Middle frontal gyrus (tissue), 1 donor: Measurements from ENCODE around the gene COP1.
"Not testable (repeated sequence)": the region's sequence is repeated elsewhere in the genome, so short reads cannot be mapped to it uniquely, and the experiment has no call there.

Experiments
- DNase-seq: peaks from one replicate; pipeline ENCODE4 v3.0.0-alpha.2; 2015; ENCODE audit warnings: low spot score; ENCODE audit errors: extremely low spot score

COP1 gene

DNA sequence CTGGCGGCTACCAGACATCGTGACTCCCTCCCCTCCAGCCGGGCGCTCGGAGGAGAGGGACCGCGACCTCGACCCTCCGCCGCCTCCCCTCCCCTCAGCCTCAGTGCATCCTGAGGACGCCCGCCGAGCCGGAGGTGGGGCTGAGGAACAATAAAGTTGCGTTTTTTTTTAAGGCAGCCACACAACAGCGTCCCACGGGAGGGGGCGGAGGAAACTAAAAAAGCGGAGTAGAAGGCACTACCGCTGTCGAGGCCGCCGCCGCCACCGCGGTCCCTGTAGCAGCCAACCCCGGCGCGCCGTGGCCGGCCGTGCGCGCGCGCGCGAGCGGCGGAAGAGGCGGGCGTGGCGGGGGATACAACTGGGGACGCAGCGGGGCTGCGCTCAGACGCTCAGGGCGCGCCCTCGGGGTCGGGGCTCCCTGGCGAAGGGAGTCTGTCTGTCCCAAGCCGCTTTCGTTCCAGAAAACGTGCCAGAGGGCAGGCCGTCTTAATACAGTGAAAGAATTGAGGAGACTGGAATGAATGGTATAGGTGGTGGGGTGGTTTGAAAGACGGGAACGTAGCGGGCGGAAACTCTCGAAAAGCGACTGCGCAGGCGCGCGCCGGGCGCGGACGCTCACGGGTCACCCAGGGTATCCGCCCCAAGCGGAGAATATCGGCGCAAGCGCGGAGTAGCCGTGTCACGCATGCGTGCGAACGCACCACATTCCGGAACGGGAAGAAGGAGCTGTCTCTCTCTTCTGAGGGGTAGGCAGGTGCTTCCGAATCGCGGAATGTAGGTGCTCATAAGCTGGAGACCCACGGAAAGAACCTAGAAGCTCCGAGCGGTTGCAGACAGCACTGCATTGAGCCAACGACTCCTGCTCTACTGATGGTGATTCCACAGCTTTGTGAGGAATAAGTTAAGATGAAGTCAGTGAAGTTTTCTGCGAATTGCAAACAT lies at the start of gene COP1:
TSS of gene COP1 (minus strand) at position 326 of the 942 bp plus-strand sequence. CDS start at position 18, 308 bp downstream.
- DNase-seq: peak; percentile 95

DNA sequence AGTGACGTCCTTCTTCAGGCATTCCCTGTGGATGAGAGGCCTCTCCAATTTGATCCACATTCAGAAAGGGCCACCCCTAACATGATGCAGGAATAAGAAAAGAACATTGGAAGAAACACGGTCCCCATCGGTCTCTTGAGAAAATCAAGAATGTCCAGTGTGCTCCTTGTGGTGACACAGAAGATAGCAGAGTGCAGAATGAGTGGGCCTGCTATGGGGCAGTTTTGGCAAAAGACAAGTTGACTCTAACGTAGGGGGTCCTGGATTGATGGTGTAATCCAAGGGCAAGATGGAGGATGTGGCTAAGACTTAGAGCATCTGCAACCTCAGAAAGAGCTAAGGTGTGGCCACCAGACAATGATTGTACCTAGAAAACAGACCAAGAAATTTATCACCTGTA lies 45.1 kb upstream of the COP1 start:
- DNase-seq: no peak

DNA sequence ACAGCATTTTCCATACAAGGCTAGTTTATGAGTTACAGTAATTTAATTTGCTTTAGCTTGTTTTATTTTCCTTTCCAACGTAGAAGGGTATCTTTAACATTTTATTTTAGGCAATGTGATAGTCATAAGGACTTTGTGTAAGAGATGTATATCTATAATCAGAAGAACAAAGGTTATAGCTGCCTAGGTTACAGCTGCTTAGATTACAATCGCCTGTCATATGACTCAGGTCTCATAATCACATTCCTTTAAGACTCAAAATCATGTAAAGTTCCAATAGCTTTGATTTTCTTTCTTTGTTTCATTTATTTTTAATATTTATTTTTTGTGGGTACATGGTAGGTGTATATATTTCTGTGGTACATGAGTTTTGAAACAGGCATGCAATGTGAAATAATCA lies 37.8 kb upstream of the COP1 start:
- DNase-seq: no peak

DNA sequence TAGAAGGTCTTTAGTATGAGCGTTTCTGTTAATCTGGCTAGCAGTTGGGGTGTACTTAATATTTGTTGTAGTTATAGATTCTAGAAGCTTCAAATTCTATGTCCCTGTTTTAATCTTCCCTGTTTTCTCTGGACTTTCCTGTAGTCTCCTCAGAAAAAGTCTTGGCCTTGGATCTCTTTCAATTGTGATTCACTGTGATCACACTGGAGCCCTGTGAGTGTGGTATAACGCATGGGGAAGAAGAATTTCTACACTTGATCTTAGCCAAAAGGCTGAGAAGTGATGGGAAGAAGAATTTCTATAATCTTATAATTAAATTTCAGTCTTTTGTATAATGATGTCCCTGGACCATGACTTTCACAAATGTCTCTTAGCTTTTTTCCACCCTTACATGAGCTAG lies 36.7 kb upstream of the COP1 start:
- DNase-seq: no peak

DNA sequence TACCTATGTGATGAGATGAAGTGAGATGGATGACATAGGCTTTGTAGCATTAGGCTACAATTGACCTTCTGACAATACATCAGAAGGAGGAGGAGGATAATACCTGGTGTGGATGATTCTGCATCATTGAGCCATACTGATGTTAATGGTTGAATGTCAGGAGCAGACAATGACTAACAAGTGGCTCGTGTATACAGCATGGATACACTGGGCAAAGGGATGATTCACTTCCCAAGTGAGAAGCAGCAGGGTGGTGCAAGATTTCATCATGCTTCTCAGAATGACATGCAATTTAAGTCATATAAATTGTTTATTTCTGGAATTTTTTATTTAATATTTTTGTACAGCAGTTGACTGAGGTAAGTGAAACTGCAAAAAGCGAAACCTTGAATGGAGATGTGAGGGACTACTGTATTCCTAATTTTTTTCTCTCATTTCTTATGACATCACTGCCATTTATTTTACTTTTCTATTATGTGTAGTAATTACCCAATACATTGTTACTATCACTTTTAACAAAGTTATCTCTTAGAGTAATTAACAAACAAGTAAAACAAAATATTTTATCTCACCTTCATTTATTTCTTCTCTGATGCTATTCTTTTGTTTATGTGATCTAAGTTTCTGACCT lies 34.4 kb upstream of the COP1 start:
- no peak for DNase-seq

DNA sequence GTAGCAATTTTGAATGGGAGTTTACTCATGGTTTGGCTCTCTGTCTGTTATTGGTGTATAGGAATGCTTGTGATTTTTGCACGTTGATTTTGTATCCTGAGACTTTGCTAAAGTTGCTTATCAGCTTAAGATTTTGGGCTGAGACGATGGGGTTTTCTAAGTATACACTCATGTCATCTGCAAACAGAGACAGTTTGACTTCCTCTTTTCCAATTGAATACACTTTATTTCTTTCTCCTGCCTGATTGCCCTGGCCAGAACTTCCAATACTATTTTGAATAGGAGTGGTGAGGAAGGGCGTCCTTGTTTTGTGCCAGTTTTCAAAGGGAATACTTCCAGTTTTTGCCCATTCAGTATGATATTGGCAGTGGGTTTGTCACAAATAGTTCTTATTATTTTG lies 26.6 kb upstream of the COP1 start:
- DNase-seq: not testable (repeated sequence)

DNA sequence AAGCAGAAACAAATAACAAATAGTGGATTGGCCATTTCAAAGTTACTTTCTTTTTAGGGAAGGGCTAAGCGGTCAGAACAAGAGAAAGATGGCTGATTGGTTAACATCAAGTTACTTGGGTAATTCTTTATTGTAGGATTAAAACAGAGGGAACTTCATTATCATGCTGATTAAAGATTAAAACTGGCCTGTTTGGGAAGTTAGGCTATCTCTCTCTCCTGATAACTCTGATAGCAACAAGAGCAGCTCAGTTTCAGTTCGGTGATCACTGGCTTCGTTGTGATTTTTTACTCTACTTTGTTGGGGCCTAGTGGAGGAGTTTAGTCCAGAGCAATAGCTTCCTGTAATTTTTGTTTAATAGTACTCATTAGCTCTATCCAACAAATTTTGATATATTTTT lies 20.5 kb upstream of the COP1 start:
- DNase-seq: no peak

DNA sequence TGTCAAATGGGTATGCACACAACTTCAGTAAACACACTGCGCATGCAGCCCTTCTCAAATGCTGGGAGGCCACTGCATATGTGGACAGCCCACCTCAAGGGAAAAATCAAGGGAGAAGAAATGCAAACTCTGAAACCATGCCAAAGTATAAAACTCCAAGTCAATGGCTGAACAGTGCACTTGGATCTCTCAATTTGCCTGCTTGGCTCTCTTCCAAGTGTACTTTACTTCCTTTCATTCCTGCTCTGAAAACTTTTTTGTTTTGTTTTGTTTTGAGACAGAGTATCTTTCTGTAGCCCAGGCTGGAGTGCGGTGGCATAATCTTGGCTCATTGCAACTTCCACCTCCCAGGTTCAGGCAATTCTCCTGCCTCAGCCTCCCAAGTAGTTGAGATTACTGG lies 18.8 kb upstream of the COP1 start:
- no peak for DNase-seq

DNA sequence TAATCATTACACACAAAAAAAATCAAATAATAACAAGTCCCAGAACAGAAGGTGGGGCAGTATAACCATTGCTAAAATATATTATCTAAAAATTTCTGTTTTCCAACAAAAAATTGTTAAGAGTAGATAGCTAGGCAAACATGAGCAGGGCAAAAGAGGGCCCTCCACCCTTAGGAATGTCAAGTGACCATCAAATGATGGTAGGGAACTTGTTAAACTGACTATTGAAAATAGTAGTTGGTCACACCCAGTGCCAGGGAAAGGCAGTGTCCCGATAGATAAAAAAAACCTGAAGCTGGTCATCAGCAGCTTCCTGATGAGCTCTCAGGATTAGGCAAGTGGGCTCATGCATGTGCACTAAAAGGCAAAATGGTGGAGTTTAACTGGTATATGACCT lies 18.4 kb upstream of the COP1 start:
- DNase-seq: no peak

DNA sequence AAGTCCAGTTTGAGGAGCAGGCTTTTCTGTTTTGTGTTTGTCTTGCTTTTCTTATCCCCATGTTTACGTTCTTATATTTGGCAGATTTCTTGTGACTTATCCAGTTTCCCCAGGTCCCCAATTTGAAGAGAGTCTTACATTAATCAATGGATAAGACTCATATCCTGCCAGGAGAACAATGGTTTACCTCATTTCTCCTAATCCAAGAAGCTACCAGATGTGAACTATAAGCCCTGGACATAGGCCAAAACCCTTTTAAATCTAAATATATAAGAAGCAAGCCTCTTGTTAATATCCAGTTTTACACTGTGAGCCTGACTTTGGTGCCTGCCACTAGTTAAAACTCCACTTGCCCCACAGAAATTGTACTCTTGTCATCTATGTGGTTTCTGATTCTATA lies 15.1 kb upstream of the COP1 start:
- DNase-seq: no peak

DNA sequence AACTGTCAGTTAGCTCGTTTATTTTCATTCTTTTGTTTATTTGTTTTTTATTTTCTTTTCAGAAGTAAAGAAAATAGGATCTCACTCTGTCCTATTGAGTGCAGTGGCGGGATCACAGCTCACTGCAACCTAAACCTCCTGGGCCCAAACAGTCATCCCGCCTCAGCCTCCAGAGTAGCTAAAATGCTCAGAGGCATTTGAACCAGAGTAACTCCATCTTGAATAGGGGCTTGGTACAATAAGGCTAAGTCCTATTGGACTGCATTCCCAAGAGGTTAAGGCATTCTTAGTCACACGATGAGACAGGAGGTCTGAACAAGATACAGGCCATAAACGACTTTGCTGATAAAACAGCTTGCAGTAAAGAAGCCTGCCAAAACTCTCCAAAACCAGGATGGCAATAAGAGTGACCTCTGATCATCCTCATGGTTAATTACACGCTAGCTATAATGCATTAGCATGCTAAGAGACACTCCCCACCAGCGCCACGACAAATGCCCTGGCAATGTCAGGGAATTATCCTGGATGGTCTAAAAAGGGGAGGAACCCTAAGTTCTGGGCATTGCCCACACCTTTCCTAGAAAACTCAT lies 13.1 kb upstream of the COP1 start:
- DNase-seq: no peak

DNA sequence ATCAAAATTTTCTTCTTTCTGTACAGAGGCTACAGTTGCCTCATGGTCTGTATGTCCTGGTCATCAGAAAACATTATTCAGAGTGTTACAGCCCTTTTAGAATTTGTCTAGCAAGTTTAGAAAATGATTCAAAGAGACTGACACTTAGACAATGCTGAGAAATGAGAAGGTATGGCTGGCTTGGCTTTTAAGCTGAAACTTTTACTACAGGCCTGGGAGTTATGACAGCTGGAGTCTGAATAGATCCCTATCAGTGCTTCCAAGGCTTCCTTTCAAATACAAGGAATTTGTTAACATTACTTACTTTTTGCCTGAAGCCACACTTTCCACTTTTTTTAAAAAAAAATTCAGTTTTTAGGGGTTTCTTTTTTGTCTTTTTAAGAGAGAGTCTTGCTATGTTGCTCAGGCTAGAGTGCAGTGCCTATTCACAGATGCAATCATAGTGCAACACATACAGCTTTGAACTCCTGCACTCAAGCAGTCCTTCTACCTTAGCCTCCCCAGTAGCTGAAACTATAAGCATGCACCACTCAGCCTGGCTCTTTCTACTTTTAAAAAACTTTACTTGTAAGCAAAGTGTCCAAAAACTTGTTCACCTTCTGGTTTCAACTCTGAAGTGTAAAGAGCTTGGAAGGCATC lies 10.5 kb upstream of the COP1 start:
- DNase-seq: no peak

DNA sequence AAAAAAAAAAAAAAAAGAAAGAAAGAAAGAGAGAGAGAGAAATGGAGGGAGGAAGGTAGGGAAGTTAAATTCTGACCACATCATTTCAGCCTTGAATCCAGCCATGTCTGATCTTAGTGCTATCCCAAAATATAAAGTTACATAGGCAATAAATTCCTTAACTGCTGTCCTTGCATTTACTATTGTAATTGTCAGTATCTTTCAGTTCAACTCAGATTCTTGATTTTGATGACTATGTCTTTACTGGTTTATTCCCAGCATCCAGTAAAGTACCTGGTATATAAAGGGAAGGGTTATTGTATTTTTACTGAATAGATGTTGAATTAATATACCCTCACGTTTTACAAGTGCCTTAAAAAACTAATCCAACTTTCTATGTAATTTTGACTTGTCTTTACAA lies 8.9 kb upstream of the COP1 start:
- DNase-seq: no peak

DNA sequence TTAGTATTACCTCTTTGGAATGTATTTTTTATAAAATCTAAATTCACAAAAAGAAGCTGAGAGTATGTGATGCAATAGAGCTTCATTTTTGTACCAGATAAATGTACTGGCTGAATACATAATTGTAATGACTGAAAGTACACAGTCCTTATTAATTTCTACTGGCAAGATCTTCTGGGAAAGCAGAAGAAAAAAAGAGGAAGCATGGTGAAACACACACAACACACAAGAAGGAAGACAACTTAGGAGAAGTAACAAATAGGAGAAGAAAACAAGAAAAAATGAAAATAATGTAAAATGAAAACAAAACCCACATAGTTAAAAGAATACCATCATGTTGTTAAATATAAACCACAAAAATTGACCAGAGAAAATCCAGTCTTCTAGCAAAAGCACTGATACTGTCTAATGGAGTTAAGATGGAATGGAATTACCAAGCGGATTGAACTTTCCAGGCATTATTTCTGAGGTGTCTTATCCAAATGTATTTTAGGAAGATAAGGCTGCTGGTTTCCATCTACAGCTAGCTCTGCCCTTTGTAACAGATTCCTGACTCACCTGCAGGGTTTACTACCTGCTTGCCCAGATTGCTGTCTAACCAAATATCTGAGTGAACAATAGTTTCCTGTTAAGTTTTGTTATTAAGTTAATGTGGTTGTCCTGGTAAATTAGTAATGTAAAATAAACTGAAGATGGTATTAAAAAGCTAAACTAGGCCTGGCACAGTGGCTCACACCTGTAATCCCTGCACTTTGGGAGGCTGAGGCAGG lies 4.5 kb upstream of the COP1 start:
- DNase-seq: no peak

DNA sequence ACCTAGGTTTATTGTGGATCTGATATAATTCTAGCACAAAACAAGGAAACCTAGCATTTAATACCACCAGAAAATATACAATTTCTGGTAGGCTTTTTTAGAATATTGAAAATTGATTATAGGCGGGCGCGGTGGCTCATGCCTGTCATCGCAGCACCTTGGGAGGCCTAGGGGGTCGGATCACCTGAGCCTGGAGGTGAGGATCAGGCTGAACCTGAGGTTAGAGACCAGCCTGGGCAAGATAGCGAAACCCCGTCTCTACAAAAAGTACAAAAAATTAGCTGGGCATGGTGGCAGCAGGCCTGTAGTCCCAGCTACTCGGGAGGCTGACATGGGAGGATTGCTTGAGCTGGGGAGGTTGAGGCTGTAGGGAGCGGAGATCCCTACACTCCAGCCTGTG lies 948 bp upstream of the COP1 start:
- DNase-seq: no peak

DNA sequence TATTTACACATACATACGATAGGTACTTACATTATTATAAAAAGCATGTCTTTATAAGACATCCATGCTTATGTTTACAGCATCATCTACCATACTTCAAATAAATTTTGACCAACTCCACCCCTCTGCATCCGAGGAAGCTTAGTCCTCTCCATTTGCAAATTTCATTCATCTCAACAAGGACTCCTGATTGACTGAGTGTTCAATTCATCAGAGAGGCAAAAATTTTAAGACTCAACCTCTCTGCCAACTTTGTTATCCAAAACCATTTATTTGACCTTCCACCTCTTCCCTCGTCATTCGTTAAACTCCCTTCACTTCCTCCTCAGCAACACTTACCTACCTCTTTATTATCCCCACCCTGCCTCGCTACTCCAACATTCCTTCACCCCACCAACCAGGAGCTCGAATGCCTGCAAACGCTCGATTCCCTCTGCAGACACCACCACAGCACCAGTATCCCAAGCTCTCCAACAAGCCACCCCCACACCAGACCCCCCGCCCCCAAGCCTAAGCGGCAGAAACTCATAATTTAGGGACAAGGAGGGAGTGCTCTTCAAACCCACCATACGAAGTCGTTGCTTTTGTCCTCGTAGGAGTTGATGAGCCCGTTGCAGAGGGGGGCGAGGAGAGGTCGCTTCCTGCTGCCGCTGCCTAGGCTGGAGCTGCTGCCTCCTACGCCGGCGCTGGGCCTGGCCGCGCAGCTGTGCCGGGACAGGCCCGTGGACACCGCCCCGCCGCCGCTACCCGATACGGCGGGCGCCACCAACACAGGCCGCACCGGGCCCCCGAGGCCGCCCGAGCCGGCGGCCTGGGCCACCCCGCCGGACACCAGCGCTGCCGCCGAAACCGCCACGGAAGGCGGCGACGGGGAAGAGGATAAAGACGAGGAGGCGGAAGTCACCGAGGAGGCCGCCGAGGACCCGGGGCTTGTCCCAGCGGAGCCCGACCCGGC lies 803 bp downstream of the COP1 start:
- DNase-seq: no peak

DNA sequence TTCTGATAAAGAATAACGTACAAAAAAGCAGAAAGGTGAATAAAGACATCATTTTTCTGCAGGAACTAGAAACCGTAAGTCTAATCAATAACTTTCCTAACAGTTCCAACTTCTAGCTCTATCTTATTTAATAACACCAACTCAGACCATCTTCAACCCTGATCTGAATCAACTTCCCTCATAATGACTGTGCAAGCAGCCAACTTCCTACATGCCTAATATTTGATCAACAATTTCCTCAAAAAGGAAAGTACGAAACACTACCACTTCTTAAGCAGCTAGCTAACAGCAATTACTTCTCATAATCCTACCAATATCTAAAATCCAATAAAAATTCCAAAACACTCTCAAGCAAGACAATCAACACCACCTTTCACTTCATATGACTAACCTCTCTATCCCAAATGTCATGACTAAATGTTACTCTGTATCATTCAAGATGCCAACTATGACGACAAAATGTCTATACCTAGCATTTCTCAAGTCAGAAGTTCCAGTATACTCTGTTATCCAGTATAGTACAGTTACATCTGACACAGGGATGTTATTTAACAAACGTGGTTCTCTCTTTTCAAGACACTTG lies 1.7 kb downstream of the COP1 start:
- DNase-seq: no peak

DNA sequence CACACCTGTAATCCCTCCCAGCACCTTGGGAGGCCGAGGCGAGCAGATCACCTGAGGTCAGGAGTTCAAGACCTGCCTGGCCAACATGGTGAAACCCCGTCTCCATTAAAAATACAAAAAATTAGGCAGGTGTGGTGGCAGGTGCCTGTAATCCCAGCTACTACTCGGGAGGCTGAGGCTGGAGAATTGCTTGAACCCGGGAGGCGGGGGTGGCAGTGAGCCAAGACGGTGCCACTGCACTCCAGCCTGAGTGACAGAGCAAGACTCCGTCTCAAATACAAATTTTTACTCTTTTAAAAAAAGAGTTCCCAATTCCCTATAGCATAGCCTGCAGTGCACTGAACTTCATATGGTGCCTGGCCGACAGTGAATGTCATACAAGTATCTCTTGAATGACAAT lies 2.4 kb downstream of the COP1 start:
- not testable (repeated sequence) for DNase-seq

DNA sequence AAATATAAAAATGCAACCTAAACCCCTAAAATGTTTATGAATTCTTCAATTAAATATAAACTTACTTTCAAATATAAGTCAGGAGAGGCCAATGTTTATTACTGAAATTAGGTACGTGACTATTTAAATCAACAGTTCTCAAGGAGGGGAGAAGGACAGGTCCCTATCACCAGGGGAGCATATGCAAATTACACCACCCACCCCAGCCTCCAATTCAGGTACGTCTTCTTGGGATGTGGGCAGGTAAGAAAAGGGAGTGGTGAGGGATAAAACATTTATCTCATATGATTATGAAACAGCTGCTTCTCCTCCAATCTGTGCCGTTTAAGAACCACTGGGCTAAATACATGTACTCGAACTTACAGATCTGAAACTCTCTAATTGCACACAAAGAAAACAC lies 3.4 kb downstream of the COP1 start:
- no peak for DNase-seq

DNA sequence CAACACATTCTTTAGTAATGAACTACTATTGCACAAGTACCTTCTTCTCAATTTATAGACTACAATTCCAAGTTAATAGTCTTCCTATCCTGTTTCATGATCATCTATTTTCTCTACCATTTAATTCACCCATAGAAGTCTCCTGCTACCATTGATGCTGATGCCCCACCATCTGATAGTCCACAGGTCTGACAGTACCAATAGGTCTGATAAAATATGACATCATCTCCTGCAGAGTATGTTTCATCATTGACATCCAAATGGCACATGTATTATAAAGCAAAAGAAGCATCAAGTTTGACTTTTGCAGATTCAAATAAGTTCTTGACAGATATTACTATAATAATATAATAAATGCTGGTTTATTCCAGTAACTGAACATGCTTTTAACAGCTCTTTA lies 5.5 kb downstream of the COP1 start:
- no peak for DNase-seq
